H4 (cell line): ENCODE data around the gene GALNT7. TPM values are rescaled to one million over a fixed set of nuclear protein-coding genes. Genes with fewer than 3 reads are reported as not detected.
"Not testable (repeated sequence)": the region's sequence is repeated elsewhere in the genome, so short reads cannot be mapped to it uniquely, and the experiment has no call there.

Experiments used
- DNase-seq: peaks from one replicate; pipeline ENCODE4 v3.0.0-alpha.2; 2015; ENCODE audit warnings: low spot score
- total RNA-seq: library from RNA; depleted of rRNA; stranded (reverse); fragments of >200 nt; shearing (Covaris generic); gene quantifications from 2 replicates; pipeline ENCODE4 v1.2.3, GENCODE V29; 2014

GALNT7 gene
- total RNA-seq, 1 experiment from 2014 or later = 56.7 TPM

DNA sequence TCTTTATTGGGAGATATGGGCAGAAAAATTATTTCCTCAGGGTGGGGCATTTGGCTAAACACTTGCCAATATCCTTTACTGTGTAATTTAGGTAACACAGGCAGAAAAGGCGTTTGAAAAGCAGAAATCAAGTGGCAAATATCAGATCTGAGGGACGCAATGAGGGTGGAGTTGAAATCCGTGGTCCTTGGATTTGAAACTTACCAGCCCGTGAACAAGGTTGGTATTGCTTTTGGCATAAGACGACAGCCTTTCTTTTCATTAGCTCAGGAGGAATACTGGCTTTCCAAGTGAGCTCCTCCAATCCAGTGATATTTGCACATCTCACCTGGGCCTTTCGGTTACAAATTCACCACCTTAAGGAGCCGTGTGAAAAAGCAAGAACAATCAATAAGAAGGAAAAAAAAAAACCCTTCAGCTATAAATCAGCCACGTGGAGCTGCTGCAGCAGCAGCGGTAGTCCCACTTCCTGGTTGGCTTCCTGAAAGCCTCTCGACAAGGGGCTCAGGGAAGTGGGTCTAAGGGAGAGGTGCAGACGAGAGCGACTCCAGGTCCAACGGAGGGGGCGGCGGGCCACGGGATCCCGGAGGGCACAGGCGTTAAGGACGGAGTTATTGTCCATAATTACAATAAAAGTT is 734 bp upstream of the GALNT7 start:
- peak; percentile 60 for DNase-seq

DNA sequence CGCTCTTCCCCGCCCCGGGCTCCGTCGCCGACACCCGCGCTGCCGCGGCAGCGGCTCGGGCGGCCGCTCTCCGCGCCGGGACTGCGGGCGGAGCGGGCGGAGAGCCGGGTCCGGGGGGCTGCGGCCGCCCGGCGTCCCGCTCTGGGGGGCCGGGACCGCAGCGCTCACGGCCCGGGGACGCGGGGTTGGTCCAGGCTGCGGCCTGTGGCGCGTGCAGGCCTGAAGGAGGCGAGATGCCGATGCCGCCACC is 492 bp downstream of the GALNT7 start:
- DNase-seq = no peak

DNA sequence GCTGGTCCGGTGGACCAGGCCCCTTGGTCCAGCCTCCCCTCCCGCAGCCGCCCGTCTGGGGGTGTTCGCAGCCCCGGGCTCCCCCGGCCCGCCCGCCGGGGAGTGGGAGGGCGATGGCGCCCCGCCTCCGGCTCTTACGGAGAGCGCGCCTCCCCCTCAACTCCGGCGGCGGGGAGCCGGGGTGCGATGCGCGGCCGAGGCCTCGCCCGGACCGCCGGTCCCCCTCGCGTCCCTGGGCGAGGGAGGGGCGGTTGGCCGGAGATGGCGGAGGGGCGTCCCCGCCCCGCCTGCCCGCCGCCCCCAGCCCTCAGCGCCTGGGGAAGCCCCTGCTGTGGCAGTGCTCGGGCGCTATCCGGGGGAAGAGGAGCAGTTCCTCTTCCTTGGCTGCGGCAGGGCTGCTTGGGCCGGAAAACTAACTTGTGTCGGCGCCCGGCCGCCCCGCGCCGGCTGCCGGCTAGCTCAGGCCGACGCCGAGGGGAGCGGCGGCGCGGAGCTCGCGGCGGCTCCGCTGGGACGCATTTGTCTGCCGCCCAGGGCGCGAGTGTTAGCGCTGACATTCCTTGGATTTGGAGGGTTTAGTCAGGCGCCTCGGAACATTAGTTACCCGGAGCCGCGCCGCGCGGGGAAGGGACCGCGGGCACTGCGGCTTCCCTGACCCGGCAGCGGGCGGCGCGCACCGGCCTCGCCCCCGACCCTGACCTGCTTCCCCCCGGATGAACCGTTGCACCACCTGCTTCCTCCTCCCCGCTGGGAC is 994 bp downstream of the GALNT7 start:
- DNase-seq = no peak

DNA sequence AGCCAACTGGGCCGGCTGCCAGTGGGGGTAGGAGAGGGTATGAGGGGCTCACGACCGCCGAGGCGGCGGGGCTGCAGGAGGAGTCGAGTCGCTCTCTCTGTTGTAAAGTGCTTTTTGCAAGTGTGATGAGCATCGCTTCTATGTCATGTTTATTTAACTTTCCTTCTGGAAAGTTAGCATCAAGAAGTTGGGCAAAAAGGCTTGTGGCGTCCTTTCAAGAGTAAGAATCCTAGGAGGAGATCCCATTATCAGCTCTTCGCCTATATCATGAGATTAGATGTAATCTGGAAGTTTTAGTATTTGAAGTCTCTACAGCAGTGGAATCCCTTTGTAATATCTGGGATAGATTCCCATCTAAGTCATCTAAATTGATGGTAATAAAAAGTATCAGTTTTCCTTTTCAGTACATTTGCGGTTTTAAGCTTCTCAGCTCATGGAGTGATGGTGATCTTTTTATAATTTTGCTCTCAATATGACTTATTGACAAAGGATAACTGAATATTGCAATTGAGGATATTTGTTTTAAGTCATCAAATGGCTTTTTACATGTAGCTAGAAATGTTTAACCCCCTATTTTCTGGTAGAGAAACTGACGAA is 1.7 kb downstream of the GALNT7 start:
- DNase-seq = no peak

DNA sequence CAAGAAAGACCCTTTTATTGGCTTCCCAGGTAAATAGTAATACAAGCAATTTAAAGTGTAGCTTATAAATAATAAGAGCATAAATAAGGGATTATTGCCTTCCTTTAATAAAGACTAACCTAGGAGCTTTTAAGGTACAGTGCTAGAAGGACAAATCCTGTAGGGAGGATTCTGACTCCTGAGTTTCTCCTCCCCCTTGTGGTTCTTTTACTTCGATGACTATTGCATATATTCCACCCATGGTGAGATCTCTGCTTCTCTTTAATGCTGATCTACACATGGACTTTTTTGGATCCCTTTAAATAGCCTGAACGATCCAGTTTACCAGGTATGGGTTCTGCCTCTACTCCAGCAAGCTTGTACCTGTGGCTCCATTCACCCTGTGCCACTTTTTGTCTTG is 2.5 kb downstream of the GALNT7 start:
- DNase-seq = no peak

DNA sequence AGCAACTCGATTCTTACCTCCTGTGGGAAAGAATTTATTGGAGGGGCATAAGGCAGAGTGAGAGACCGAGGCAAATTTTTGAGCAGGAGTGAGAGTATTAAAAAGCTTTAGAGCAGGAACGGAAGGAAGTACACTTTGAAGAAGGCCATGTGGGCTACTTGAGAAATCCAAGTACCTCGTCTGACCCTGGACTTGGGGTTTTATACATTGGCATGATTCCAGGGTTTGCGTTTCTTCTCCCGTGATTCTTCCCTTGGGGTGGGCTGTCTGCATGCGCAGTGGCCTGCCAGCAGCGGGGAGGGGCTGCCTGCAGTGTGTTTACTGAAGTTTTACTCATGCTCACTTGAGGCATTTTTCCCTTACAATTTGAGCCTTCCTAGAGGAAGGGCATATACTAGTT is 3.4 kb downstream of the GALNT7 start:
- DNase-seq = no peak

DNA sequence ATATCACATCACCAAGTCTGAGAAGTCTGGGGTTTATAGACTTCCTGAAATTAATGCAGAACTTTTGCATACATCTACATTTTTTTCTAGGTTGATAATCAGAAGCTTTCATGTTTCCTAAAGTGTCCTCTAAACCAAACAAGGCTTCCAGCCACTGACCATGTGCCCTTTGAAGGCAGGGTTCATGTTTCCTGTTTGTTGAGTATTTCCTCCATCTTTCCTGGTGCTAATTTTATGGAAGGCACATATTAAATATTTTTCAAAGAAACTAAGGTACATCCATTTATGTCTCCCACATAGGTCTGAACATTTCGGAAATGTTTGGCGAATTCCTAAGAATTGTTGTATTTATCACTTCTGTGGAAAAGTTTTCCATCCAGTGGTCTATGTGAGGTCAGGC is 5.6 kb downstream of the GALNT7 start:
- DNase-seq = no peak

DNA sequence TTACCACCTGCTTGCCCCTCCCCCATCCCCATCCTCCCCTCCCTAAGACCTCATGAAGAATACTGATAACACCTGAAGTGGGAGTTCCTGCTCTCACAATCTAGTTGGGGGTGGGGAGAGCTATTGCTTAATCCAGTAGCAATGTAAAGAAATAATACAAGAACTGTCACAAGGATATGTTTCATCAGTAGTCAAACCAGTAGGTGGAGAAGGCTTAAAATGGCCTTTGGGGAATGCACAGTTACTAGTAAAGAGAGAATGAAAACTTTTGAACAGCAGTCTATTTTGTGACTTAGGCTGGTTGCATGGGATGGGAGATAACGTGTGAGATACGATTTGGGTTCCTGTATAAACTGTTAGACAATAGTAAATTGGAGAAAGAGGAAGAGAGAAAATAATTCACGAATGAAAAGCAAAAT is 6.0 kb downstream of the GALNT7 start:
- no peak for DNase-seq

DNA sequence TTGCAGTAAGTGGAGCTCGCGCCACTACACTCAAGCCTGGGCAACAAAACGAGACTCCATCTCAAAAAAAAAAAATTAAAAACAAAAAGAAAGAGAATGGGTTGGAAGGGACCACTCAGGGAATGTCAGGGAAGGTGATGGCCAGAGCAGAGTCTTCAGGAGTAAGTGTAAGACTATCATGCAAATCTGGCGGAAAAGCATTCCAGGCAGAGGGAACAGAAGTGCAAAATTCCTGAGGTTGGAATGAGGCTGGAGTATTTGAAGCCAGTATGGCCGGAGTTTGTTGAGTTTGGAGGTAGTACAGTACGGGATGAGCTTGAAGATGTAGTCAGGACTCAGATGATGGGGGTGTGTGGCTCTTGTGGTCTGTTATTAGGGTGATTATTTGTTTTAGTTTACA is 7.4 kb downstream of the GALNT7 start:
- no peak for DNase-seq

DNA sequence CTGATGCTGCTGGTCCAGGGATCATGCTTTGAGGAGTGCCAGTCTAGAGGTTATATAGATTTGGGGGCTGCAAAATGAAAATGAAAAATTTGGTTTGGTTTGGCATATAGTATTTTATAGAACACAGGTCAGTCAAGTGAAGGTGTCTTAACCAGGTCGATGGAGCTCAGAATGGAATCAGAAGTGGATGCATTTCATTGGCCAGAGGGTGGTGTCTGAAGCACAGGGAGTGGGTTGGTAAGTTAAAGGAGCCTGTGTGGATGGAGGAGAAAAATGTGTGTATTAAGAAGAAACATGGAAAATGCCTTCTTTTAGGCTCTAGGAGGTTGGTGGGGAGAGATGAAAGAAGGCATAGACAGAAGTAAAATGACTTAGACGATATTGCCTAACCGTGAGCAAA is 8.6 kb downstream of the GALNT7 start:
- DNase-seq = no peak

DNA sequence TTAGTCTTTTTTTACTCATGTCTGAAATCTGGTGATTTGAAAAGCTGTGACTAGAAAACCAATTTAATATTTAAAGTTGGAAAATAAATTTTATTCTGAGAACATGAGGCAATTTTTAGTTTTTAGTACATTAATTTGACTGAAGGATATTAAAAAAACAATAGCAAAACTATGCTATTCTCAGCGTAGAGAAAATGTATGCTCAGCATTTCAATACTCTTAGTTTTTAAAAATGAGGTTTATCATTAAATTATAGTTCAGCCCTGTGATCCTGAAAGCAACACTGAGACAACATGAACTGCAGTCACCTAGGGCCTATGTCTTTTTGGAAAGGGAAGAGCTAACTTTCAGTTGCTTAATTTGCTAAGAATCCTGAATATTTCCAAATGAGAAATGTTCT is 9.5 kb downstream of the GALNT7 start:
- no peak for DNase-seq

DNA sequence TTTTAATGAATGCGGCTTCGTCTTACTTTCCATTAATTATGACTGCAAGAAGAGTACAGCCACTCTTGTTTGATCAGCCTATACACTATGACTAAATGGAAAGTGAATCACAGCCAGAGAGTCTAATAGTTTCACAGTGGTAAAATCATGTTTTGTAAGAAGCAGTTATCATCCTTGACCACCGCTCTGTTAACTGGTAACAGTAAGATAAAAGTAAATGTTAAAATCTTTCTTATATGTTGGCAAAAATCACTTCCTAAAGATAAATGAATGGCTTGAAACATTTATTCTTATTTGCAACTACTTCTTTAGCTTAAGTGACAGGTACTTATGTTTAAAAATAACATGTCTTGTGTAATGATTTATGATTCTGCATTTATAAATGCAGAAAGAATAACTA is 13.2 kb downstream of the GALNT7 start:
- no peak for DNase-seq

DNA sequence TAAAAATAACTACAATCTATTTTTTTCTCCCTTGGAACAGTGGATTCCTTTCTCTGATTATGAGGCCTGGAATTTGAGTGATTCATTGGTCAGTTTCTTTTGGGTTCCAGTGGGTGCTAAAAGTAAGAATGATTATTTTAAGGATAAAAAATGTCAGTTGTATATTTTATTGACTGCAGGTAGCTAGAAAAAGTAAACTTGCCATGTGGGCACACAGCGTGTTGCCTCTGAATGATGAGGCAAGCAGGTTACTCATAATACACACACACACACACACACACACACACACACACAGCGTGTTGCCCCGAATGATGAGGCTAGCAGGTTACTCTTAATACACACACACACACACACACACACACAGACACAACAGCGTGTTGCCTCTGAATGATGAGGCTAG is 13.8 kb downstream of the GALNT7 start:
- DNase-seq = peak; percentile 79

DNA sequence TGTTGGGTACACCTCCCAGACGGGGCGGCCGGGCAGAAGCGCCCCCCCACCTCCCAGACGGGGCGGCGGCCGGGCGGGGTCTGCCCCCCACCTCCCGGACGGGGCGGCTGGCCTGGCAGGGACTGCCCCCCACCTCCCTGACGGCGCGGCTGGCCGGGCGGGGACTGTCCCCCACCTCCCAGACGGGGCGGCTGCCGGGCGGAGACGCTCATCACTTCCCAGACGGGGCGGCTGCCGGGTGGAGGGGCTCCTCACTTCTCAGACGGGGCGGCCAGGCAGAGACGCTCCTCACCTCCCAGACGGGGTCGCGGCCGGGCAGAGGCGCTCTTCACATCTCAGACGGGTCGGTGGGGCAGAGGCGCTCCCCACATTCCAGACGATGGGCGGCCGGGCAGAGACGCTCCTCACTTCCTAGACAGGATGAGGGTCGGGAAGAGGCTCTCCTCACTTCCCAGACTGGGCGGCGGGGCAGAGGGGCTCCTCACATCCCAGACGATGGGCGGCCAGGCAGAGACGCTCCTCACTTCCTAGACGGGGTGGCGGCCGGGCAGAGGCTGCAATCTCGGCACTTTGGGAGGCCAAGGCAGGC is 15.1 kb downstream of the GALNT7 start:
- DNase-seq = not testable (repeated sequence)

DNA sequence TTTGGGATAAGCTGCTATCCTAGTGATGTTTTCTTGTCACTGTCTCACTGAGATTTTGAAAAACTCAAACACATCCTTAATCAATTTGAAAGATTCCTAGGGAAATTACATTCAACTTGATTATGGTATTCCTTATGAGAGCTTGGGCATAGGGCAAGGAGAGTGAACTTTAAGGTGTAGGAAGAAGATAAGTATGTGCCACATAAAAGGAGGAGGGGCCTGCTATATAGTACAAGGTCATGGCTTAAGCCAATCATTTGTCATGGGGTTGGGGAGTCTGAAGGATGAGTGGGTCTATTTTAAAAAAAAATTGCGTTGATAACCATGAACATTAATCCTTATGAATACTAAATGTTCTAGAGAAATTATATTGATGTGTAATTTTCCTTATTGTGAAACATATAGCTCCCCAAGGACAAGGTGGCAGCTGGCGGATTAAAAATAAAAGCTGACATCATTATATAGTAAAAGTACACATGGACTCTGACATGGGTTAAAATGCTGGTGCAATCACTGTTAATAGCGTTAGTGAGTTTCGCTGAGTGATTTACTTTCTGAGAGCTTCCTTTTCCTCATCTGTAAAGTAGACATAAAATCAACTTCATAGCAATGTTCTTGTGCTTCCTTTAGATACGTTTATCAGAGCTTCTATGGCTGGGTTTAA is 17.4 kb downstream of the GALNT7 start:
- DNase-seq = no peak

DNA sequence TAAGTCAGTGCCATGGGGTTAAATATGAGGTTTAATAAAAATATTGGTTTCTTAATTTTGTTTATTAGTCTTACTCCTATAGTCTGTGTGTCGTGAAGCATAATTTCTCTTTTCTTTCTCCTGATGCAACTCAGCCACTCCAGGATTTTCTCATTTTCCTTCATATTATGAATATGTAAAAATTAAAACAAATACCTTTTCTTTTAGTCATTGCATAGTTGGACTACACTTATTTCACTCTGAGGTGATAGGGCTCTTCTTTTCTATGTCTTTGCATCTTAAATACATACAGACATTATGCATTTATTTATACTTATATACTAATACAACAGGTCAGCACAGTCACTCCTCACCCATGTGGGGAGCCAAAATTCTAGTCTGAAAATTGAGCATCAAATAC is 19.1 kb downstream of the GALNT7 start:
- DNase-seq = no peak

DNA sequence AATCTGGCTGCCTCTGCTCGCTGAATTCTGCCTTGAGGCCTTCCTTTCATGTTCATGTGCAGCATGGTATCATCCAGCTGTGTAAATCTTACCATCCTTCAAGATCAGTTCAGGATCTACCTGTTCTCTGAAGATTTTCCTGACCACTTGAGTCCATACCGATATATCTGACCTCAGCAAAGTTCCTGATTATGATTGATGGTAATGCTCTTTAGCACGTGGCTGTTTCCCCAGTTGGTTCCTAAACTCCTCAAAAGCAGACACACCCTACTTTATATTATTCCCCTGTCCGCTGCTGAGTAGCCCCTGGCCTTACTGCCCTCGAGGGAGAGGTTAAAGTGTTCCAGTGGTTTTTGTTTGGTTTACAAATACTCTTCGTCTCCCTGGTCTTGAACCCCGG is 20.0 kb downstream of the GALNT7 start:
- DNase-seq = no peak

DNA sequence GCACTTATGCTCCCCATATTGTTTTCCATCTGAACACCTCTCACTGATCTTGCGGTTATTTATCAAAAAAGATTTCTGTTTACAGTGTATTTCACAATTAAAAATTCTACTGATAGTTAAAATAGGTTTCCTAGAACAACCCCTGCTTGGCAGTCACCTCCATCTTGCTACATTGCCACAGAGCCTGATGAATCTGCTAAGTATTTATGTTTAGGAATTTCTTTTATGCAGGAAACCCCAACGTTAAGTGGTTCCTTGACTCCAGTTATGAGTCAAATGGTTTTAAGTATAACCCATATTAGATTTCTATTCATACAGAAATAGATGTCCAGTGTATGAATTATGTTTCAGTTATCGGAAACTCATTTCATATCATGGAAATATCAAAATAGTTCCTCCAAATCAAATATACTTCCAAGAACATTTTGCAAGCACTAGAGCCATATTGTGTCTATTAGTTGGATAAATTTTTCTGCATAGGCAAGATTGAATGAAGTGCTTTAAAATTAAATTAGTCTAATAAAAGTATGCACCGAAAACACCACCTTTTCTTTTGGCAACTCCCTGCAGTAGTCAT is 20.6 kb downstream of the GALNT7 start:
- no peak for DNase-seq

DNA sequence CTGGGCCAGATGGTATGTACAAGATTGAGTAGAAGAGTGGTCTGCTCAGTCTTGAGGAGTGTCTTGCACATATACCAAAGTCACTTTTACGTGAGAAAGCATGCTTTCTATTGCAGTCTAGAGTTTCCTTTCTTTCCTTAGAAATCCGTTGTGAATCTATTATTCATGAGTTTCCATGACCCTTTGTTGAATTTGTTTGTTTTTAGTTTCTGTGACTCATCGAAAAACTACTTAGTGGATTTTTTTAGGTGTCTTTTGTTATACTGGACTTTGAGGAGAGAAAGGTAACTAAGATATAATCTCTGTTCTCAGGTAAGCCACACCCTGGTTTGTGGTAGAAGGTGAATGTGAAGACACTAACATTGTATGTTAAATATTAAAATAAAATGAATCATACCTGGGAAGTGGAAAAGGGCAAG is 23.0 kb downstream of the GALNT7 start:
- peak; percentile 55 for DNase-seq

DNA sequence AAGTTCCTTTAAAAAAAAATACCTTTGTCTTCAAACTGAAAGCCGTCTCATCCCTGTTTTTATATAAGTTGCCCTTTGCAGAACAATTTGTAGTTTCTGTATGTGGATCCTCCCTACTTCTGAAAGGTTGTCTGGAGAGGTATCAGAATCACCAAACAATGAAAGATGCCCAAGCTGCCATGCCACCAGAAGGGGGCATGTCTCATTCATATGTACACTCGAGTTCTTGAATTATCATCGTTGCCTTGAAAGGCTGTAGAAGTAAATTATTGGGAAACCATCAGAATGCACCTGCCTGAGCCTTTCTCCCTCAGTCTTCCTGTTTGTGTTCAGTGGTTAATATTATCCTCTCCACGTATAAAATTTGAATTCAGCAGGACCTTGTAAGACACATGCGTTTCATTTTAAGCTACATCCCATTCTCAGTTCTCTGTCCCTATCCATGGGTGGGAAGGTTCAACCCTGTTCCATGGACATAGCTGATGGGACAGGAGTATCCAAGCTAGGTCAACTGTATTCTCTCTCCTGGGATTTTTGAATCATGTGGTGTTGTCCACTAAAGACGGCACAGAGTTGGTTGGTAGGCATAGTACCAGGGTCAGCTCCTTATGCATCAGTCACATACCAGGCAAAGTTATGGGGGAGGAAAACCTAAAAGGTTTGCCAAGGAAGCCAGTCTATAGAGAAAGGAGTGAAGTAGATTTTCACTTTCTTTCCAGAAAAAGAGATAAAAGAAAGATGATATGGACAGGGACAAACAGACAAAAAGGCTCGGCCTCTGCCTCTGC is 24.0 kb downstream of the GALNT7 start:
- DNase-seq = no peak

DNA sequence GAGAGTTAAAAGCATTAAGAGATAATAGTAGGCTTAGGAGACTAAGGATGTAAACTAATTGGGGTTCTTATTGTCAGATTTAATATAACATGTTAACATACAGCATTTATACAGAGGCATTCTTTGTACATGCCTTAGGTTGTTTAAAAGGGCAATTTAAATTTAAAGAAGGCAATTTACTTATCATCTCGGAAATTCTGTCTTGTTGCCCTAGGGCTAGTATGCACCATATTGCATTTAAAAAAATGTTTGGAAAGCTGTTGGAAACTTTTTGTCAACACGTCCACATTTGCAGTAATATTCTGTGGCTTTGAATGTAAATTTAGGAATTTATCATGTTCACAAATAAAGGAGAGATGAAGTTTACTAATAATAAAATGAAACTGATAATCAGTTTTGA is 25.5 kb downstream of the GALNT7 start:
- no peak for DNase-seq

DNA sequence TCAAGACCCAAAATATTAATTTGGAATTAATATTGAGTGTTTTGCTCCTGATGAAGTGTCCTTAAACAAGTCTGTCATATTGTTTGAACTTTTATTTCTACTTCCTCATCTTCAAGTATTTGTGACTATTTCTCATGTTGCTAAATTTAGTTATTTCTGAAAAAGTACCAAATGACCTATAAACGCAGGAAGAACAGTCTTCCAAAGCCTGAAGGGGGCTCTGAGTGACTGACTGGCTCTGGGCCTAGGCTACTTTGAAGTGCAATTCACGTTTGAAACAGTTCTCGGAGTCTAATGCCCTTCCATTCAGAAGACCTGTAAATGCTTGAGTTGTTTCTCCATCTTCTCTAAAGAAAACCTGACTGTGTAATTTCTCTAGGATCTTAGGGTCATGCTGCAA is 26.5 kb downstream of the GALNT7 start:
- DNase-seq = no peak
